HG03442 (cell line): ENCODE data around the gene TCF21.
"Not testable (repeated sequence)": the region's sequence is repeated elsewhere in the genome, so short reads cannot be mapped to it uniquely, and the experiment has no call there.

Experiments
- ATAC-seq: cut with Tn5 transposase; IDR thresholded peaks from one replicate; pipeline ENCODE4 v1.9.1; 2021; ENCODE audit warnings: mild to moderate bottlenecking, moderate library complexity; ENCODE audit not compliant: unreplicated experiment

The TCF21 gene

DNA sequence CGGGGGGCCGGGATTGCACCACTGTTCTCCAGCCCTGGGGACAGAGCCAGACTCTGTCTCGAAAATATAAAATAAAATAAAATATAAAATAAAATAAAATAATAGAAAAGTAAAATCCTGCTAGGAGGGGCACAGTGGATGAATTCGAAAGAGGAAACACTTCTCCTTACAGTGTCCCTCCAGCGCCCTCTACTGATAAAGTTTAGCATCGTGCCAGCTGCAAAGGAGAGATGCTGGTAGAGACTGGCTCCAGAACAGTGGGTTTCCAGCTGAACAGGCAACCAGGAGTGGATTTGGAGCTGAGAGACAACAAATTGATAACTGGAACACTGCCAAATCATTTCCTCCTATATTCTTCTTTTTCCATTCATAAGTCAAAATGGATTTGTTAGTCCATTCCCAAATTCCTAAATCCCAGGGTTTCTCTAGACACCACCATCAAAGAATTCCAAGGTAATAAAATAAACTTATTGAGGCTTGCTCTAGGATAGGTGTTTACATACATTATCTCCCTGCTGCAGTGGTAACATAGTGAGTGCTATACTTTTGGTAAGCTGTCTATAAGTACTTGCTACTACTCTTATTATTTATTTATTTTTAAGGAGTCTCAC, 32.4 kb downstream of the TCF21 start:
- ATAC-seq = peak; percentile 77

DNA sequence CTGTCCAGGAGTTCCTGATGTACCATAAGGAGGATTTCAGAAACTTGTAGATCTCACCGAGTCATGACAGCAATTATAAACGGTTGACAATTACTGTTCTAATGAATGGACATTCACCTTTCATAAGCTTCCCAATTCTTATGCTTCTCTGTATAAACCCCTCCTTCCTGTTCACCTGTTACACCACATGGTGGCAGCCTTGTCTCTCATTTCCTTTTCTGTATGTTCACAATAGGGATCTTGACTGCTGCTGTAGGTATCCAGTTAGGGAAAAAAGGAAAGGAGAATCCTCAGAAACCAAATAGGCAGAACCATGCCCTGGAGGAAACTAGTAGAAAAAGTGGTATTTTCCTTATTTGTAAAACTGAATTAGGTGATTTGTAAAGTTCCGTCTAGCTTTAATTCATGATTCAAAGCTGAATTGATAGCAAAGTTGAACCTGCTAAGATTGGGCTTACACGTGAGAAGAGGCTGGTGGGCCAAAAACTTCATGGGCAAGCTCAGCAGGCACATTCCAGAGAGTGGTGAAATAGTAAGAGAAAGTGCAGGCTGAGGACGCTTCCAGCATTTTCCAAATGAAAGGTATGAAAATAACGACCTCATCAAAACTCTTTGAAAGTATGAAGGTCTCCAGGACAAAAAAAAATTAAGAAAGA, 35.2 kb downstream of the TCF21 start:
- peak; percentile 78 for ATAC-seq

DNA sequence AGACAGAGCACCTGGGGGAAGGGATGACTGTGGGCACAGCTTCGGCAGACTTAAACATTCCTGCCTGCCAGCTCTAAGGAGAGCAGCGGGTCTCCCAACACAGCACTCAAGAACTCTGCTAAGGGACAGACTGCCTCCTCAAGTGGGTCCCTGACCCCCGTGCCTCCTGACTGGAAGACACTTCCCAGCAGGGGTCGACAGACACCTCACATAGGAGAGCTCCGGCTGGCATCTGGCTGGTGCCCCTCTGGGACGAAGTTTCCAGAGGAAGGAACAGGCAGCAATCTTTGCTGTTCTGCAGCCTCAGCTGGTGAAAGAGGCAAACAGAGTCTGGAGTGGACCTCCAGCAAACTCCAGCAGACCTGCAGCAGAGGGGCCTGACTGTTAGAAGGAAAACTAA, 42.3 kb downstream of the TCF21 start:
- ATAC-seq = not testable (repeated sequence)

DNA sequence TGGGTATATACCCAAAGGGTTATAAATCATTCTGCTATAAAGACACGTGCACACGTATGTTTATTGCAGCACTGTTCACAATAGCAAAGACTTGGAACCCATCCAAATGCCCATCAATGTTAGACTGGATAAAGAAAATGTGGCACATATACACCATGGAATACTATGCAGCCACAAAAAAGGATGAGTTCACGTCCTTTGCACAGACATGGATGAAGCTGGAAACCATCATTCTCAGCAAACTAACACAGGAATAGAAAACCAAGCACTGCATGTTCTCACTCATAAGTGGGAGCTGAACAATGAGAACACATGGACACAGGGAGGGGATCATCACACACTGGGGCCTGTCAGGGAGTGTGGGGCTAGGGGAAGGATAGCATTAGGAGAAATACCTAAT, 47.4 kb downstream of the TCF21 start:
- not testable (repeated sequence) for ATAC-seq

DNA sequence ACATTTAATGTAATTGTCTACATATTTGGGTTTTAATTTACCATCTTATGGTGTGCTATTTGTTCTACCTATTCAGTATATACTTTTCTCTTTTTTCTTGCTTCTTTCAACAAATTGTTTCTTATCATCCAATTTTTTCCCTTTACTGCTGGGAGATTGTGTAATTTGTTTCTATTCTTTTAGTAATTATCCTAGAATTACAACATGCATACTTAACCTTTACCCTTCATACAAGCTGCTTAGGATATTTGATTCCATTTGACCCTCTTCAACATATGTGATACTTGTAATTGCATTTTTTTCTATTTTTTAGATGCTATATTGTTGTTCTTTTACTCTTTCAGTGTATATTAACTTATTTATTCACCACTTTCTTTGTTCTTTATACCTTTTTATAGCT, 49.0 kb downstream of the TCF21 start:
- no peak for ATAC-seq

DNA sequence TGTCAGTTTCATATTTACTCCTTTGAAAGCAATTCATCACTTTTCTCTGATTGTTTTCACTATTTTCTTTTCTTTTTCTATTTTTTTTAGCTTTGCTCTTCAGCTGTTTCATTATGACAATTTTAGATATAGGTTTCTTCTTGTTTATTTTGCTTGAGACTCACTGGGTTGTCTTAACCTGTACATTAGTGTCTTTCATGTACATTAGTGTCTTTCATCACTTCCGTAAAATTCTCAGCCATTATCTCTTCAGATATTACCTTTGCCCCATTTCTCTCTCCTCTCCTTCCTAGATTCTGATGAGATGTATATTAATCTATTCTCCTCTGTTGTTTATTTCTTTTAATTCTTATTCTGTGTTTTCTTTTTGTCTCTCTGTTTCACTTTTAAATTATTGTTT, 49.6 kb downstream of the TCF21 start:
- ATAC-seq = no peak

DNA sequence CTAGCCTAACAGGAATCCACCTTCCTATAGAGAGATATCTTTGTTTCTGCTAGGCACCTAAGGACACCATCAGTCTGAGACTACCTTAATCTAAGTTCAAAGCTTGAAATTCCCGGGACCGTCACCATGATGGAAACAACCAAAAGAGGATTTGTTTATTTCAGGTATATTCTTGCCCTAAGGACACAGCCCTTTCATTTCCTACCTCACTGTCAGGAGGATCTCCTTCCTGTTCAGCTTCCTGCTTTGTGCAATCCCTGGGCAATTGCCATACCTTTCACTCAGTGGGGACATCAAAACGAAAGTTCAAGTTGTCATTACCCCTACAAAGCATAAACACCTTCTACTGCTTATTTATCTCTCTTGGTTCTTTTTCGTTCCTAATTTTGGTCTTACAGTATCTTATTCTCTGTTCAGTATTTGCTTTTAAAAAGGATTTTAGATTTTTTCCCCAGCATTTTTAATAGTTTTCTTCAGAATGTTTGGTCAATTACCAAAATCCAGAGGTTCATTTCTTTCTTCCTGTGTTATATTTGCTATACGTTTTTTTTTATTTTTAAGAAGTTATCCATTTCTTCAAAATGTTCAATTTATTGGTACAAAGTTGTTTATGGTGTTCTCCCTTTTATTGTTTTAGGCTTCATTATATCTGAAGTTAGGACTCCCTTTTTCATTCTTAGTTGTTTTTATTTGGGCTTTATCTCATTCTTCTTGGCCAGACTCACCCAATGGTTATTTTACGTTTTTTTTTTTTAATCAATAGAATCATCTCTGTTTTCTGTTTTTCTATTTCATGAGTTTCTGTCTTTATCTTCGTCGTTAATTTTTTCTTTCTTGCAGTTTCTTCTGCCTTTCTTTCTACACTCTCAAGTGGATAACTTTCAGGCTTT, 51.1 kb downstream of the TCF21 start:
- ATAC-seq = no peak
